HEK293 (cell line): ENCODE data around the gene TMEM150A.
"Not testable (repeated sequence)": the region's sequence is repeated elsewhere in the genome, so short reads cannot be mapped to it uniquely, and the experiment has no call there.

Source experiments
- CTCF ChIA-PET: fragments of 350-600 bp; formaldehyde crosslinking; extraction: SDS; loops from one replicate; lab custom pipeline; 2021; ENCODE audit warnings: antibody characterized with exemption; lab: Yijun Ruan, JAX
- POLR2A ChIA-PET: fragments of 300-600 bp; formaldehyde crosslinking; extraction: SDS; loops from one replicate; lab custom pipeline; 2020; ENCODE audit warnings: antibody characterized with exemption, inconsistent platforms; lab: Yijun Ruan, JAX
- H3K27ac ChIP-seq: fragments of 200-500 bp; sonication (Bioruptor generic); 2 replicates; pipeline ENCODE4 v1.5.1; 2014; ENCODE audit warnings: low read depth, low read length, control low read depth, inconsistent platforms; ENCODE audit errors: extremely low read depth
- H3K36me3 ChIP-seq, 2 experiments: fragments of 200-500 bp in 1 of 2; sonication (Bioruptor generic) in 1 of 2; 1 replicate in 1 of 2; 2 replicates in 1 of 2; pipeline ENCODE4 v1.5.1; 2014 to 2017; ENCODE audit warnings: inconsistent platforms in 2 of 2, low read length in 2 of 2; ENCODE audit not compliant: control insufficient read depth in 2 of 2, insufficient read depth in 1 of 2
- H3K4me1 ChIP-seq: fragments of 200-500 bp; sonication (Bioruptor generic); 2 replicates; pipeline ENCODE4 v1.5.1; 2014; ENCODE audit warnings: mild to moderate bottlenecking, low read length, inconsistent platforms; ENCODE audit not compliant: control insufficient read depth, insufficient read depth
- H3K4me3 ChIP-seq: 2 replicates; pipeline ENCODE4 v1.5.1; 2011; ENCODE audit warnings: low read depth, mild to moderate bottlenecking, control low read depth, low read length, moderate library complexity
- H3K9me3 ChIP-seq: fragments of 200-500 bp; sonication (Bioruptor generic); 2 replicates; pipeline ENCODE4 v1.5.1; 2014; ENCODE audit warnings: low read depth, low read length, inconsistent platforms; ENCODE audit not compliant: control insufficient read depth, insufficient read depth
- GLIS2 ChIP-seq: fragments of 450-650 bp; formaldehyde crosslinking; IDR thresholded peaks from 2 replicates; pipeline ENCODE4 v1.5.1; 2016; ENCODE audit warnings: missing biosample characterization, missing genetic modification characterization
- HIC1 ChIP-seq: fragments of 450-650 bp; formaldehyde crosslinking; IDR thresholded peaks from 2 replicates; pipeline ENCODE4 v1.5.1; 2016; ENCODE audit warnings: missing biosample characterization, missing genetic modification characterization
- KLF1 ChIP-seq: fragments of 450-650 bp; formaldehyde crosslinking; IDR thresholded peaks from 2 replicates; pipeline ENCODE4 v1.5.1; 2016; ENCODE audit warnings: missing biosample characterization, missing genetic modification characterization
- RBAK ChIP-seq: fragments of 450-650 bp; formaldehyde crosslinking; IDR thresholded peaks from 2 replicates; pipeline ENCODE4 v1.5.1; 2016; ENCODE audit warnings: missing biosample characterization, missing genetic modification characterization
- YY2 ChIP-seq: fragments of 450-650 bp; formaldehyde crosslinking; IDR thresholded peaks from 2 replicates; pipeline ENCODE4 v1.5.1; 2016; ENCODE audit warnings: missing biosample characterization, missing genetic modification characterization
- ZBTB20 ChIP-seq: fragments of 450-650 bp; formaldehyde crosslinking; IDR thresholded peaks from 2 replicates; pipeline ENCODE4 v1.5.1; 2016; ENCODE audit warnings: missing biosample characterization, missing genetic modification characterization
- ZEB2 ChIP-seq: fragments of 450-650 bp; formaldehyde crosslinking; IDR thresholded peaks from 2 replicates; pipeline ENCODE4 v1.5.1; 2016; ENCODE audit warnings: missing biosample characterization, missing genetic modification characterization
- ZIC2 ChIP-seq: fragments of 450-650 bp; formaldehyde crosslinking; IDR thresholded peaks from 2 replicates; pipeline ENCODE4 v1.5.1; 2016; ENCODE audit warnings: missing biosample characterization, missing genetic modification characterization
- ZNF140 ChIP-seq: fragments of 450-650 bp; formaldehyde crosslinking; IDR thresholded peaks from 2 replicates; pipeline ENCODE4 v1.5.1; 2016; ENCODE audit warnings: missing biosample characterization, missing genetic modification characterization
- ZNF221 ChIP-seq: fragments of 450-650 bp; formaldehyde crosslinking; IDR thresholded peaks from 2 replicates; pipeline ENCODE4 v1.5.1; 2017; ENCODE audit warnings: missing biosample characterization, missing genetic modification characterization, borderline replicate concordance
- ZNF24 ChIP-seq: fragments of 450-650 bp; formaldehyde crosslinking; IDR thresholded peaks from 2 replicates; pipeline ENCODE4 v1.5.1; 2016; ENCODE audit warnings: missing biosample characterization, missing genetic modification characterization
- ZNF335 ChIP-seq: fragments of 450-650 bp; formaldehyde crosslinking; conservative IDR thresholded peaks from 2 replicates; pipeline ENCODE4 v1.5.1; 2016; ENCODE audit warnings: missing biosample characterization, missing genetic modification characterization
- ZNF341 ChIP-seq: fragments of 450-650 bp; formaldehyde crosslinking; IDR thresholded peaks from 2 replicates; pipeline ENCODE4; 2016; ENCODE audit warnings: low read depth, missing biosample characterization, missing genetic modification characterization
- ZNF362 ChIP-seq: fragments of 450-650 bp; formaldehyde crosslinking; IDR thresholded peaks from 2 replicates; pipeline ENCODE4 v1.5.1; 2016; ENCODE audit warnings: missing biosample characterization, missing genetic modification characterization
- ZNF600 ChIP-seq: fragments of 450-650 bp; formaldehyde crosslinking; IDR thresholded peaks from 2 replicates; pipeline ENCODE4 v1.5.1; 2016; ENCODE audit warnings: missing biosample characterization, missing genetic modification characterization
- TF ChIP-seq, protein P1 (sequence below): fragments of 450-650 bp; formaldehyde crosslinking; optimal IDR thresholded peaks from 2 replicates; pipeline ENCODE3; 2016; ENCODE audit warnings: missing biosample characterization, mild to moderate bottlenecking, missing genetic modification characterization

Gene TMEM150A

DNA sequence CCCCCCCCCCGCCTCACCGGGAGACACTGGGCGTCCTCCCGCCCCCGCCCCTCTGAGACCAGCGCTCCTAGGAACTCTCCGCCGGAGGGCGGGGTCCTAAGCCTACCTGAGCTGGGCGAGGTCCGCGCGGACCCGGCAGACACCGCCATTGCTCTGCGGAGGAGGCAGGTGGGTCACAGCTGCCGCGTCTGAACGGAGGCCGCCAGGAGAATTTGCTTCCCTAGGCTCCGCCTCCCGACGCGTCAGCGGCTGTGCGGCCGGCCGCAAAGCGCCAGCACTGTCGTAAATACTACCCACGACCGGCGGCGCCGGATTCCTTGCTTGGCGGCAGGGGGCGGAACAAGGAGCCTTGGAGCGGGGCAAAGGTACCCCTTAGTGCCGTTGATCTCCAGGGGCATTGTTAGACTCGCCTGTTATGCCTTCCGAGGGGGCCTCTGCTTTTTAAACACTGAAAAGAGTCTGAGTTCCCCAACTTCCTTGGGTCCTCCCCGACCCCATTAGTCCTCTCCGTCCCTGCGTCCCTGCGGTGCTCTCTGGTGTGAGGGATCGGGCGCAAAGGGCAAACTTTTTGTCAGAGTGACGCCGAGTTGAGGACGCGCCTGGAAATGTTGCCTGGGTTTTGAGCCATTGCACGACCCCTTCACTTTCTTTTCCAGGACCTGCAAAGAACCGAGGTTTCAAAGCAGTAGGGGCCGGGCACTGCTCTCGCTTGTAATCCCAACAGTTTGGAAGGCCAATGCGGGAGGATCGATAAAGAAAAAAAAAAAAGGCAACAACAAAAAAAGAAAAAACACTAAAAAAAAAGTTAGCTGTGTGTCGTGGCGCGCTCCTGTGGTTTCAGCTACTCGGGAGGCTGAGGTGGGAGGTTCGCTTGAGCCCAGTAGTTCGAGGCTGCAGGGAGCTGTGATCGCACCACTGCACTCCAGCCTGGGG, 41.0 kb downstream of the TMEM150A start, which contains the start of gene GGCX (continued):
- TF ChIP-seq YY2 (tag by site-specific recombination) (0 out of 2 replicates have a peak, but pooled peaks have one; percentile 19), ZNF341 (0 out of 2 replicates have a peak, but pooled peaks have one; percentile 21), ZEB2 (tag by site-specific recombination) (peak; percentile 40; the same call in 1 of the 2 replicates), ZNF600 (tag by site-specific recombination) (peak; percentile 69), RBAK (tag by site-specific recombination) (no peak), ZNF362 (tag by site-specific recombination) (peak; percentile 98), ZNF335 (tag by site-specific recombination) (peak; percentile 82), ZBTB20 (tag by site-specific recombination) (peak; percentile 54; the same call in 1 of the 2 replicates), ZNF221 (tag by site-specific recombination) (no peak), ZNF140 (no peak), KLF1 (0 out of 2 replicates have a peak, but pooled peaks have one; percentile 36), HIC1 (tag by site-specific recombination) (peak; percentile 87), ZNF24 (tag by site-specific recombination) (0 out of 2 replicates have a peak, but pooled peaks have one; percentile 36), GLIS2 (tag by site-specific recombination) (peak; percentile 39; the same call in 1 of the 2 replicates)
- TF ChIP-seq, protein P1, sequence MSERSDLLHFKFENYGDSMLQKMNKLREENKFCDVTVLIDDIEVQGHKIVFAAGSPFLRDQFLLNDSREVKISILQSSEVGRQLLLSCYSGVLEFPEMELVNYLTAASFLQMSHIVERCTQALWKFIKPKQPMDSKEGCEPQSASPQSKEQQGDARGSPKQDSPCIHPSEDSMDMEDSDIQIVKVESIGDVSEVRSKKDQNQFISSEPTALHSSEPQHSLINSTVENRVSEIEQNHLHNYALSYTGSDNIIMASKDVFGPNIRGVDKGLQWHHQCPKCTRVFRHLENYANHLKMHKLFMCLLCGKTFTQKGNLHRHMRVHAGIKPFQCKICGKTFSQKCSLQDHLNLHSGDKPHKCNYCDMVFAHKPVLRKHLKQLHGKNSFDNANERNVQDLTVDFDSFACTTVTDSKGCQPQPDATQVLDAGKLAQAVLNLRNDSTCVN (tag by site-specific recombination), result peak; percentile 29

DNA sequence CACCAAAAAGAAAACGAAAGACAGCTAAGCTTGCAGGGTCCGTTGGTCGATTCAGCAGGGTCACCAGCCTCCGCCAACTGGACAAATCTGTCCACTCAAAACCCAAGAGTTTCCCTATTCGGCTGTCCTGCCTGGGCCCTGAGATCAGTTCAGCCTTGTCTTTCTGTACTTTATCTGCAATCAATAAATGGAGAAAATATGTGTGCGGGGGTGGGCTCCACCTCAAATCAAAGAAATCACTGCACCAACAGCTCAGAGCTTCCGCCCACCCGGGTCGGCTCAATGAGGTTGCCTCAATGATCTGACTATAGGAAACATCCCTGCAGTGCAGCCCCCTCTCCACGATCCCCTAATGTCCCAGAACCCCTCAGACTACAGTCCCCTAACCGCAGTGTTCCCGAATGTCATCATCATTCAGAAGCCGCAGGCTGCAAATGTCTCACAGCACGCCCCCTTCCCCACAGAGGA, 41.7 kb downstream of the TMEM150A start:
- Histone ChIP-seq H3K27ac (peak overlapping the region; percentile 47; the same call in 1 of the 2 replicates), H3K4me1 (no peaks in the 10 kb centered on the region), H3K9me3 (no peaks in the 10 kb centered on the region), H3K36me3 (peaks cover 4 to 29% of the 10 kb centered on the region in 2 experiments; a peak in 1 of 3 replicates)
- POLR2A ChIA-PET, result interaction anchor here (0.6 to 3.9 kb wide), 22 partner anchors 8 to 335 kb away, joined by 3 to 33 read pairs (median 5); partner anchors contain the start of genes C2orf68, ELMOD3, MAT2A and RETSAT
- TF ChIP-seq ZNF221 (tag by site-specific recombination) (no peak), ZIC2 (0 out of 2 replicates have a peak, but pooled peaks have one; percentile 31)
- TF ChIP-seq, all 188 proteins: peak for 1
- CTCF ChIA-PET, result interaction anchor here (2.6 kb wide), 2 partner anchors 10 to 141 kb away, joined by 12 to 15 read pairs; no protein-coding TSS in a partner anchor
- peak overlapping the region; percentile 80 for H3K4me3 ChIP-seq

- peaks cover 6 to 33% of the 10 kb centered on the region in 2 experiments; a peak in 2 of 3 replicates for H3K36me3 ChIP-seq
- POLR2A ChIA-PET, result interaction anchor here (0.7 to 3.9 kb wide), 14 partner anchors 8 to 232 kb away, joined by 3 to 33 read pairs (median 6); partner anchors contain the start of genes C2orf68, MAT2A, RNF181 and TGOLN2
- CTCF ChIA-PET, result interaction anchor here (1.1 to 2.6 kb wide), 3 partner anchors 9 to 141 kb away, joined by 3 to 15 read pairs (median 12); no protein-coding TSS in a partner anchor
- not testable (repeated sequence) for H3K9me3 ChIP-seq, H3K4me1 ChIP-seq
- peak overlapping the region; percentile 47; the same call in 1 of the 2 replicates for H3K27ac ChIP-seq
- peak overlapping the region; percentile 80 for H3K4me3 ChIP-seq
Measured at GRCh38 chr2:85560403-85560726, 42.1 kb downstream of the TMEM150A start.
